ENCODE data around the gene MNT. TPM values are rescaled to one million over a fixed set of nuclear protein-coding genes. Genes with fewer than 3 reads are reported as not detected.

The MNT gene
- total RNA-seq, 1 donor from 2014 or later = 29.4 TPM

- no peak for TF ChIP-seq CTCF (IDR thresholded peaks at IDR 0.05)
- Mint-ChIP-seq H3K36me3 (ENCODE audit: low read depth) (no peaks in the 10 kb centered on the region), H3K9me3 (ENCODE audit: low read depth) (no peaks in the 10 kb centered on the region), H3K4me1 (ENCODE audit: low read depth) (peaks cover 55% of the 10 kb centered on the region), H3K27me3 (ENCODE audit: low read depth) (no peaks in the 10 kb centered on the region), H3K4me3 (ENCODE audit: unreplicated experiment) (peak overlapping the region; percentile 97), H3K27ac (ENCODE audit: unreplicated experiment) (peak overlapping the region; percentile 95)
- no peak for DNase-seq (ENCODE audit: low spot score)
Observed at GRCh38 chr17:2398182-2398581, 2.7 kb downstream of the MNT start.

- Mint-ChIP-seq H3K9me3 (ENCODE audit: low read depth) (no peaks in the 10 kb centered on the region), H3K27me3 (ENCODE audit: low read depth) (no peaks in the 10 kb centered on the region), H3K36me3 (ENCODE audit: low read depth) (no peaks in the 10 kb centered on the region), H3K4me1 (ENCODE audit: low read depth) (peaks cover 48% of the 10 kb centered on the region), H3K27ac (ENCODE audit: unreplicated experiment) (peak overlapping the region; percentile 95), H3K4me3 (ENCODE audit: unreplicated experiment) (peak overlapping the region; percentile 97)
- TF ChIP-seq CTCF (IDR thresholded peaks at IDR 0.05) = no peak
- peak; percentile 83 for DNase-seq (ENCODE audit: low spot score)
Observed at GRCh38 chr17:2397247-2398171, 3.4 kb downstream of the MNT start.

GRCh38 chr17:2396568-2397246, 4.2 kb downstream of the MNT start:
- no peak for TF ChIP-seq CTCF (IDR thresholded peaks at IDR 0.05)
- Mint-ChIP-seq H3K27ac (ENCODE audit: unreplicated experiment) (peak overlapping the region; percentile 95), H3K4me3 (ENCODE audit: unreplicated experiment) (peak overlapping the region; percentile 60), H3K27me3 (ENCODE audit: low read depth) (no peaks in the 10 kb centered on the region), H3K4me1 (ENCODE audit: low read depth) (peaks cover 52% of the 10 kb centered on the region), H3K36me3 (ENCODE audit: low read depth) (no peaks in the 10 kb centered on the region), H3K9me3 (ENCODE audit: low read depth) (no peaks in the 10 kb centered on the region)
- peak; percentile 95 for DNase-seq (ENCODE audit: low spot score)

- no peak for DNase-seq (ENCODE audit: low spot score)
- Mint-ChIP-seq H3K27me3 (ENCODE audit: low read depth) (no peaks in the 10 kb centered on the region), H3K4me3 (ENCODE audit: unreplicated experiment) (peak overlapping the region; percentile 60), H3K4me1 (ENCODE audit: low read depth) (peaks cover 55% of the 10 kb centered on the region), H3K27ac (ENCODE audit: unreplicated experiment) (peak overlapping the region; percentile 95), H3K36me3 (ENCODE audit: low read depth) (no peaks in the 10 kb centered on the region), H3K9me3 (ENCODE audit: low read depth) (no peaks in the 10 kb centered on the region)
- TF ChIP-seq CTCF (IDR thresholded peaks at IDR 0.05) = no peak
Observed at GRCh38 chr17:2396192-2396567, 4.7 kb downstream of the MNT start.

All from chondrocyte (in vitro differentiated cells).